HG03571 (cell line): ENCODE results near the gene POLR1G.
"Not testable (repeated sequence)": the region's sequence is repeated elsewhere in the genome, so short reads cannot be mapped to it uniquely, and the experiment has no call there.

Source experiments
- ATAC-seq: cut with Tn5 transposase; IDR thresholded peaks from one replicate; pipeline ENCODE4 v1.9.1; 2021; ENCODE audit not compliant: unreplicated experiment

POLR1G gene

DNA sequence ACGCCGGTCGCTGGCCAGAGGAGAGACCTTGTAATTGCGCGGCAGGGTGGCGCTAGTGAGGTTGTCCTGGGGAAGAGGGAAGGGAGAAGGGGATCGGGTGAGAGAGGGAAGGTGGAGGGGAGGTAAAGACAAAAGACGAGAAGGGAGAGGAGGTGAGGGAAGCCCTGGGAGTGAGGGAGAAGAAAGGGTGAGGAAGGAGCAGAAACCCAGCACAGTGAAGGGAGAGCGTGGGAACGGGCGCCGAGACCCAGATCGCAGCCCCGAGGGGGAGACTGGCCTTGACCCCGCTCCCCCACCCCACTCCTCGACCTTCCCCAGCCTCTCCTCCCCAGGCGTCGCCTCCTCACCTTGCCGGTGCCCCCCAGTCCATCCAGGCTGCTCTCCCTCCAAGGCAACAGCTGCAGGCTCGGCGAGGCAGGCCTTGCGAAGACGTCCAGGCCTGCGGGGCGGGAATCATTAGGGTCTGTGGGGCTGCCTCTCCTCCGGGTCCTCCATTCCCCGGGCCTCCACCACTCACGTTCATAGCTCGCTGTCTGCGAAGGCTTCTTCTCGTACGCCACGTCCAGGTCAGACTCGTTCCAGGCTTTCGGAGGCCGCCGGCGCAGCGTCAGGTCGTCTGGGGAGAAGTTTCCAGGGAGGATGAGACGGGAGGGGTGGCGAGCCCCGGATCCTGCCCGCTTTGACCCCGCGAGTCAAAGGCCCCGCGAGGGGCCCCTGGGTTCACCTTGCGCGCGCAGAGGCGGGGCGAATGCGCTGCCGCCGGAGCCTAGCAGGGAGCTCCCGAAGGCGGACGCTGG, 10.4 kb upstream of the POLR1G start:
- ATAC-seq: no peak

DNA sequence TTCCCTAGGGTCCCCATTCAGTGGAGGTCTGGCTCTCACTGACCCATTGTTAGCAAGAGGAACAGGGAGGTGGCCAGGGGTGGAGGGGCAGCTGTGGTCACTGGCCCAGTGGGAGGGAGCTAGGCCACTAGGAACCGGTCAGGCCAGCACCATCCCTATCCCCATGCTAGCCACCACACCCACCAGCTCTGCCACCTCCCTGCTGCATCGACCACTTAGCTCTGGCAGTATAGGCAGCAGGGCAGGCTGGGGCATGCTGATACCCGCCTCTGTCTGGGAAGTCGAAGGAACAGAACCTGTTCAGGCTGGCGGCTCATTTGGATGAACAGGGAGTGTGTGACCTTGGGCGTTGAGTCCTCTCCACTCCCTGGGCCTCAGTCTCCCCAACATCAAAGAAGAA, 6.3 kb upstream of the POLR1G start:
- ATAC-seq: no peak

DNA sequence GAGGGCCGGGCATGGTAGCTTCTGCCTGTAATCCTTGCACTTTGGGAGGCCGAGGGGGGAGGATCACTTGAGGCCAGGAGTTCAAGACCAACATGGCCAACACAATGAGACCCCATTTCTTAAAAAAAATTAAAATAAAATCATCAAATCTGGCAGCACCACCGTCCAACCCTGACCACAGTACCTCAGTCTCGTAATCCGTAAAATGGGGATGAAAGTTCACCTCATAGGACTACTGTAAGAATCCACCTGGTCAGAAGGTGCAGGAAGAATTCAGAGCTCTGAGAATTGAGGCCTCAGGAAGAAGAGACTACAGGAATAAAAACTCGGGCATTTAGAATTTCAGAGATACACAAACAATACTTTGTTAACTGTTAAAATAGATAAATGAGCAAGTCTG, 4.6 kb upstream of the POLR1G start:
- ATAC-seq: no peak

DNA sequence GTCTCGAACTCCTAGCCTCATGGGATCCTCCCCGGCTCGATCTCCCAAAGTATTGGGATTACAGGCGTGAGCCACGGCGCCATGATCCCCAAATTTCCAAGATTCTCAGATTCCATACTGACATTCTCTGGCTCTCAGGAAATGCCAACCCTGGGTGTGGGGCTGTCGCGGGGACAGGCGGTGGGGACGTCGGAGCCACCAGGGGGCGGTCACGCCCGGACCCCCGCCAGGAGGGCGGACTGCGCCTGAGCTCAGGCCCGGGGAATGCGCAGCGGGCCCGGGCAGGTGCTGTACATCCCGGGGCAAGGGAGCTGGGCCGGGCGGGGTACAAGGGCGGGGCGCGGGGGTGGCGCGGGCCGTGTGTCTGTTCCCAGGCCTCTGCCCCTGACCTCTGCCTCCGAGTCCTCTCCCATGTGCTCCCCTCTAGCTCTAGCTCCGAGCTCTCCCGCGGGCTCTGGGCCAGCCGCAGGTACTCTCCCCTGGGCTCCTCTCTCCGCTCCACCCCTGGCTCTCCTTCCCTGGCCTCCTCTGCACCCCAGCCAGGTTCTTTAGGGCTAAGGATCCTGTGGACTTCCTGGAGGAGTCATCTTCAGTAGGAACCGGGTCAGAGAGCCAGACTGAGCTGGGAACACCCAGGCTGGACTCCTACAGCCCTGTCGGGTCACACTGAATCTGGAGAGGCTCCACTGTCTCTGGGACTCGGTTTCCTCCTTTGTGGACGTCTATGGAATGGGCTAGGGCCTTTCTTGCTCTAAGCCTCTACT, 4.0 kb upstream of the POLR1G start:
- ATAC-seq: no peak

DNA sequence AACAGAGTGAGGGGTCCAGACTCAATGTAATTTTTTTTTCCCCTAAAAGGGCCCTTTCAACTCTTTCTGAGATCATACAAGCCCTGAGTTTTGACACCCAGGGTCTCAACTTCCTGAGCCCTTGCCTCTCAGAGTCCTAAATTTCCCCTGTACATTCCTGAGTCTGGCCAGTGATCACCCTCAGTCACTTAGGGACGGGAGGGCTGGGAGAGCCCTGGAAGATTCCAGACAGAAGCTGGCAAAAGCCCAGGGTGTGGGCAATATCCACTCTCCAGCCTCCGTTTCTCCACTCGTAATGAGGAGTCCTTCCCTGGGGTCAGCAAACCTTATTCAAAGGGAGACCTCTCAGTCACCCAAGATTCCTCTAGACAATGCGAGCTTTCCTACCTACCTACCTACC, 3.2 kb upstream of the POLR1G start:
- no peak for ATAC-seq

DNA sequence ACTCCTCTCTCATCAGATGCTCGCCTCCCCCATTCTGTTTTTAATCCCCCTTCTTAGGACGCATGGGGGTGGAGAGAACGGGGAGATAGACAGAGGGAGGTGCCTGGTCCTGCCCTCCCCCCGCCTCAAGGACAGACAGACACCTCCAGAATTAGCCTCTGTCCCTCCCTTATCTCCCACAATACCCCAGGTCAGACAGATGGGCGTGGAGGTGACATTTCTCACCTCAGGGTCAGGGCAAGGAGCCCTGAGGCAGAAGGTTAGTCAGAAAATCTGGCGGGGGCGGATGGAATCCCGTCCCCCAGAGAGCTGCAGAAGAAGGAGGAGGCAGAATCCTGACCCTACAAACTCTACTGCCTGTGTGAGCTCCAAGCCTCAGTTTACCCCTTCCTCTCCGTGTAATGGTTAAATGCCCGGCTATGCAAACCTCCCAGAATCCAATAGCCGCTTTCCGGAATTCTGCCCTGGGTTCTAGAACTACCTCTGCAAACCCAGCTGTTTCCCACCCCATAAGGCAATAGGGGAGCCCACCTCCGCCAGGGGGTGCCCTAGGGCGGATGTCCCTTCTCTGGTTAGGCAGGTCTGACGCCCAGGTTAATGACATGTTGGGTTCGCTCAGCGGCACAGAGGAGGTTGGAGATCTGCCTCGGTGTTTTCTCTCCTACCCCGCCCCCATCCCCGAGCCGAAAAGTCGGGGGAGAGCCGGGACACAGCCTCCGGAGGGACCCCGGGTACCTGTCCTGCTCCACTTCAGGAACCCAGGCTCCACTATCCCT, 2.5 kb upstream of the POLR1G start:
- ATAC-seq: no peak

DNA sequence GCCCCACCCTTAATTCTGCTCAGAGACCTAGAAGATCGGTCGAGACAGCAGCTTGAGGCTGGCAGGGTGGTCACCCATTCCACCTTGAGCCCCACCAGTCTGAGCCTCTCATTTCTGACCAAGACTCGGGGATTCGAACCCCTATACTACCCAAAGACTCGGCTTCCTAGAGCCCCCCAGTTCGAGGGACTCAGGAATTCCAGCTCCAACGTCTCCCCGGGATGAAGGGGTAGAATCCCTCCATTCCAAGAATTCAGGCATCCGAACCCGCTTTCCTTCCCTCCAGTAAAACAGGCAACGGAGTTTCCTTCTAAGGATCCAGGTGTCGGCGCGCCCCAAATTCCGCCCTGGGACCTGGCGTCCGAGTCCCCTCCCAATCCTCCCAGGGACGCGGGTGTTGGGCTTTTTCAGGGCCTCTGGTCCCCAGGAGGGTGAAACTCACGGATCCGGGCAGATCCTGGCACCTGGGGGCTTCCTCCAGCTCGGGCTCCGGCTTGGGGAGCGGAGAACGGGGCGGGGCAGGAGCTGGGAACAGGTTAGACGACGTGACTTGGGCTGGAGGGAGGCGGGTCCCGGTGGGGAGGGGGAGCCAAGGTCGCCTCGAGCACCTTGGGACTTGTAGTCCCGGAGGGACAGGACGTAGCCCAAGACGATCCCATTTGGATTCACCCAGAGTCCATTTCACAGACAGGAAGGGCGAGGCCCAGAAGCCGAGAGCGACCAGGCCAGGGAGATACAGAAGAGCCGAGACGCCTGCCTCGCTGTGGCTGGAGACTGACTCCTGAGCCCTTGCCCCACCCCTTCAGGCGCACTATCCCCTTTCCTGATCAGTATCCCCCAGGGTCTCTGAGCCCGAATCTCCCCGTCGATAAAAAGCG, 1.6 kb upstream of the POLR1G start, which contains the start of gene PPP1R13L:
PPP1R13L (minus strand) TSS at position 513 of the 878 bp plus-strand sequence. CDS start 6,751 bp downstream, outside the sequence.
- no peak for ATAC-seq

DNA sequence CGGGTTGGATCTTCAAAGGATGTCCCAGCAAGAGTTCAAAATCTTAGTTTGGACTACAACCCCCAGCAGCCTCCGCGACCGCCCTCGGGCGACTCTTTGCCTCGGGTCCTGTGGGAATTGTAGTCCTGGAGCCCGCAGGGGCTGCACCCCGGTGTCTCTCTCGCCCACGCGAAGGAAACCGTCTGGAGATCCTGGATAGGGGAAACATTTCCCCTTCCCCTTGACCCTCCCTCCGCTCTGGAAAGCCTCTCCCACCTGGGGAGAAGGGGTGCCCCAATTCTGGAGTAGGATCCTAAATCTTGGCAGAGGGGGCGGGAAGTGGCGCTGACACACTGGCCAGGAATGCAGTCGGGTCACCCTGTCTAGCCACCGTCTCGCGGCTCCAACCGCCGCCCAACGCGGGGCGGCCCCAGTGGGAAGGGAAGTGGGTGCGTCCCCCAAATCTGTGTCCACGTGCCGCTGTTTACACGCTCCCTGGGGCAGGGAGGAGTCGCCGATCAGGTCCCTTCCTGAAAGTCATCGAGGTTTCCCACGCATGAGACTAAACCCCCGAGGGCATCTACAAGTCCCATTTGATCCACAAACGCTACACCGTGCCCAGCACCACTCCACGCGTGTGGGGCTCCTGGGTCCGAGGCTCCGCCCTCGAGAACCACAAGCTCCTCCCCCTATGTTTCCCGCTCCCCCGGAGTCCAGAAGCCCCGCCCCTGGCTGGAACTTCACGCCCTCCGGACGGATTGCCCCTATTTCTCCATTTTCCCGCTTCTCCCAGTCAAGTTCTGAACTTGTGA, 814 bp upstream of the POLR1G start:
- ATAC-seq: peak; percentile 36

DNA sequence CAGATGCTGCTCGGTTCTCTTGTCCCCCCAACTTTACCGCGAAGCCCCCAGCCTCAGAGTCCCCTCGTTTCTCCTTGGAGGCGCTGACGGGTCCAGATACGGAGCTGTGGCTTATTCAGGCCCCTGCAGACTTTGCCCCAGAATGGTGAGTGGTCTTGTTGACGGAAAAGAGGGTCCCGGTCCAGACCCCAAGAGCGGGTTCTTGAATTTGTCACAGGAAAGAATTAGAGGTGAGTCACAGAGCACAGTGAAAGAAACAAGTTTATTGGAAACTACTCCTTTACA, 589 bp downstream of the POLR1G start:
- no peak for ATAC-seq

DNA sequence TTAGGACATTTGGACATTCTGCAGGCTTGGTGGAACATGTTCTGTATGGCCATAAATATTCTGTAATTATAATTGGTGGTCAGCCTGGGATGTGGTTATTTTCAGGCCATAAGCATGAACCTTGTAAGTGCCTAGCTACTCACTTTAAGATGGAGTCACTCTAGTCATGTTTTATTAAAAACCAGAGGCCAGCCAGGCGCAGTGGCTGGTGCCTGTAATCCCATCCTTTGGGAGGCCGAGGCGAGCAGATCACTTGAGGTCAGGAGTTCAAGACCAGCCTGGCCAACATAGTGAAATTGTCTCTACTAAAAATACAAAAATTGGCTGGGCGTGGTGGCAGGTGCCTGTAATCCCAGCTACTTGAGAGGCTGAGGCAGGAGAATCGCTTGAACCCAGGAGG, 1.1 kb downstream of the POLR1G start:
- not testable (repeated sequence) for ATAC-seq

DNA sequence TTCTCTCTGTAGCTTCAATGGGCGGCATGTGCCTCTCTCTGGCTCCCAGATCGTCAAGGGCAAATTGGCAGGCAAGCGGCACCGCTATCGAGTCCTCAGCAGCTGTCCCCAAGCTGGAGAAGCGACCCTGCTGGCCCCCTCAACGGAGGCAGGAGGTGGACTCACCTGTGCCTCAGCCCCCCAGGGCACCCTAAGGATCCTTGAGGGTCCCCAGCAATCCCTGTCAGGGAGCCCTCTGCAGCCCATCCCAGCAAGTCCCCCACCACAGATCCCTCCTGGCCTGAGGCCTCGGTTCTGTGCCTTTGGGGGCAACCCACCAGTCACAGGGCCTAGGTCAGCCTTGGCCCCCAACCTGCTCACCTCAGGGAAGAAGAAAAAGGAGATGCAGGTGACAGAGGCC, 1.7 kb downstream of the POLR1G start:
- ATAC-seq: no peak

DNA sequence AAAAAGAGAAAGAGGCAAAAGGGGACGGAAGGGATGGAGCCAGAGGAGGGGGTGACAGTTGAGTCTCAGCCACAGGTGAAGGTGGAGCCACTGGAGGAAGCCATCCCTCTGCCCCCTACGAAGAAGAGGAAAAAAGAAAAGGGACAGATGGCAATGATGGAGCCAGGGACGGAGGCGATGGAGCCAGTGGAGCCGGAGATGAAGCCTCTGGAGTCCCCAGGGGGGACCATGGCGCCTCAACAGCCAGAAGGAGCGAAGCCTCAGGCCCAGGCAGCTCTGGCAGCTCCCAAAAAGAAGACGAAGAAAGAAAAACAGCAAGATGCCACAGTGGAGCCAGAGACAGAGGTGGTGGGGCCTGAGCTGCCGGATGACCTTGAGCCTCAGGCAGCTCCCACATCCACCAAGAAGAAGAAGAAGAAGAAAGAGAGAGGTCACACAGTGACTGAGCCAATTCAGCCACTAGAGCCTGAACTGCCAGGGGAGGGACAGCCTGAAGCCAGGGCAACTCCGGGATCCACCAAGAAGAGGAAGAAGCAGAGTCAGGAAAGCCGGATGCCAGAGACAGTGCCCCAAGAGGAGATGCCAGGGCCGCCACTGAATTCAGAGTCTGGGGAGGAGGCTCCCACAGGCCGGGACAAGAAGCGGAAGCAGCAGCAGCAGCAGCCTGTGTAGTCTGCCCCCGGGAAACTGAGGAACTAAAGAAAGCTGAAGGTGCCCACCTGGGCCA, 2.5 kb downstream of the POLR1G start:
- no peak for ATAC-seq

DNA sequence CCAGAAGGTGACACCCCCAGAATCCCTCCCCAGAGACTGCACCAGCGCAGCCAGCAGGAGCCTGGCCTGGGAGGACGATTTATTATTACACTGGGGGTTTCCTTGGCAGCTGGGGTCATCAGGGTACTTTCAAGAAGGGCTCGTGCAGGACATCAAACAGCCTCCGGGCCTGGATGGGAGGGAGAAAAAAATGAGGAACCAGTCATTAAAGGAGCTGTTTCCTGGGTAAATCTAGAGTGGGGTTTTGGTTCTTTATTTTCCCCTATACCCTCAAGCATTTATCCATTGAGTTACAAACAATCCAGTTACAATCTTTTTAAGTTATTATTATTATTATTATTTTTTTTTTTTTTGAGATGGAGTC, 3.1 kb downstream of the POLR1G start:
- no peak for ATAC-seq

DNA sequence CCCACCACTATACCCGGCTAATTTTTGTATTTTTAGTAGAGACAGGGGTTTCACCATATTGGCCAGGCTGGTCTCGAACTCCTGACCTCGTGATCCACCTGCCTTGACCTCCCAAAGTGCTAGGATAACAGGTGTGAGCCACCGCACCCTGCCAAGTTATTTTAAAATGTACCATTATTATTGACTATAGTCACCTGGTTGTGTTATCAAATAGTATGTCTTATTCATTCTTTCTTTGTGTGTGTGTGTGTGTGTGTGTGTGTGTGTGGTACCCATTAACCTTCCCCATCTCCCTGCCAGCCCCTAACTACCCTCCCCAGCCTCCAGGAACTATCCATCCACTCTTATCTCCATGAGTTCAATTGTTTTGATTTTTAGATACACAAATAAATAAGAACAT, 3.9 kb downstream of the POLR1G start:
- not testable (repeated sequence) for ATAC-seq

DNA sequence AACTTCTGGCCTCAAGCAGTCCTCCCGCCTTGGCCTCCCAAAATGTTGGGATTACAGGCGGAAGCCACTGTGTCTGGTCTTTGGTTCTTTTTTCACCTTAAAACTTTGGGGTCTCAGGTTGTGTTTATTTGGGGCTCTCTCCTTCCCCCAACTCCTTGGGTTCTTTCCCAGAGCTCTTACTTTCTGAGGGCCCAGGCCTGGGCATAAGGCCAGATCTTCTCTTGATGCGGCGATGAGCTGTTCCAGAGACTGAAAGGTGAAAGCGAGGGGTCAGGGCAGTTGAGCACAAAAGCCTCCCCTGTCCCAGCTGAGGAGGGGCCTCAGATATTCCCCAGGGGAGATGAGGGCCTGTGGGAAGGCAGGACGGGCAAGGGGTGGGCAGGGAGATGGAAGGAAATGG, 7.1 kb downstream of the POLR1G start:
- ATAC-seq: no peak

DNA sequence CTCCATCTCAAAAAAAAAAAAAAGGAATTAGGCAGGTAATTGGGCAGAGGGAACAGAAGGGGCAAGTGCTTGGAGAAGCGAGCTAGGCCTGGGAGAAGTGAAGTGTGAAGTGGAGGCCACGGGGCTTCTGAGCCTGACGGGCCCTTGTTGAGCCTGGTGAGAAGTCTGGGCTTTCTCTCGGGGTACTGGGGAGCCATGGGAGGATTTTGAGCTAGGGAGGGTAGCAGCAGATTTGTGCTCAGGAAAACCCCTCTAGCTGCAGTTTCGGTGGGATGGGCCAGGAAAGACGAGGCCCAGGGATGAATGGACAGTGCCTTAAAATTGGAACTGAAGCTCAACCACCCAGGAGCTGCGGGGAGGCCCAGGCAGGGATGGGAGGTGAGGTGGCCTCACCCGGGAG, 8.0 kb downstream of the POLR1G start:
- ATAC-seq: no peak

DNA sequence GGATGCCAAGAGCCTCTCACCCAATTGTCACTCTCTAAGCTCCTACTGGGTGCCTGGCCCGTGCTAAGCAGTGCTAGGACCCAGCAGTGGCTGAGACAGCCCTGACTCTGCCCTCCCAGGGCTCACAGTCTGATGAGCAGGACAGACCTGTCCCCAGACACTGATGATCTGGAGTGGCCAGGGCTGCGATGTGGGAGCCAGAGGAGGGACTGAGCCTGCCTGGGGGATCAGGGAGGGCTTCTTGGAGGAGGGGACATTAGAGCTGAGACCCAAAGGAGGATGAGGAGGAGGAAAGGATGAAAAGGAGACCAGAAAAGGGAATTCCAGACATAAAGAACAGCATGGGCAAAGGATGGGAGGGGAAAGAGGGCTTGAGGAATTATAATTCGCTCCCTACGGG, 10.7 kb downstream of the POLR1G start:
- ATAC-seq: no peak

DNA sequence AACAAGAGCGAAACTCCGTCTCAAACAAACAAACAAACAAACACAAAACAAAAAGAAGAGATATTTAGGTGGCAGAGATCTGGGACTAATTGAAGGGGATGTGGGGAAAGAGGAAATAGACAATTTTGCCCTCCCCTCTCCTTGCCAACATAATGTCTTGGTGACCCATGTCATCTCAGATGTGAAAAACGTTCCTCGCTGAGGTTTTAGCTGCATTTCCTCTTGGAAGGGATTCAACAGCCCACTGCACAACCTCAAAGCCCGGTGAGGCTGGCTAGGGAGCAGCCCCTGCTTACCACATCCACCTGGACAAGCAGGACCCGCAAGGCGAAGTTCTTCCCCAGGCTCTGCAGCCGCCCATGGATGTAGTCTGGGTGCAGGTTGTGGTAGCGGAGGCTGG, 12.4 kb downstream of the POLR1G start:
- ATAC-seq: no peak

DNA sequence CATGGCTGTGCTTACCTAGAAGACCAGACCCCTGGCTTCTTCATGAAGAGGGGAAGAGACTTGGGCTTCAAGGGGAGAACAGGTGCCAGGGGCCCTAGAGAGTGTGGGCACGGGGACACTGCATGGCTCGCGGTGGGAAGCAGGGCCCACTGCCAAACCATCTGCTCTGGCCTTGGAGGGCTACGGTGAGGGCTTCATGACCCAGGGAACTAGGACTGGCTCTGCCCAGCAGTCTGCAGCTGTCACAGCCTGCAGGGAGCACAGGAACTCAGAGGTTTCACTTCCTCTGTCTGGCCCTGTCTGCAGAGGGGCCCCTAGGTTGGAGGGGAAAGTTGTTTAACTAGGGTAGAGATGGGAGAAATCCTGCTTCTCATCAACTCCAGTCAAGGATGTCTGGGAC, 13.0 kb downstream of the POLR1G start:
- ATAC-seq: peak; percentile 38

DNA sequence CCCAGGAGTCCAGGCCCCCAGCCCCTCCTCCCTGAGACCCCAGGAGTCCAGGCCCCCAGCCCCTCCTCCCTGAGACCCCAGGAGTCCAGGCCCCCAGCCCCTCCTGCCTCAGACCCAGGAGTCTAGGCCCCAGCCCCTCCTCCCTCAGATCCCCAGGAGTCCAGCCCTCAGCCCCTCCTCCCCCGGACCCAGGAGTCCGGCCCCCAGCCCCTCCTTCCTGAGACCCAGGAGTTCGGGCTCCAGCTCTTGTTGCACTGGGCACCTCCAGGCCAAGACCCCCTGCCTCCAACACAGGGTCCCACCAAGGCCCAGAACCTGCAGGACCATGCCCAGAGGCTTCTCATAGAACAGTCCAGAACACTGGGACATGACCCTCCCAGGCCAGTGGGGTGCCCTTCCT, 13.5 kb downstream of the POLR1G start:
- no peak for ATAC-seq
